Parathyroid adenoma (tissue), 2 donors: ENCODE data around the gene AQP2.

ENCODE experiments used
- H2AFZ ChIP-seq: fragments of 300-600 bp; sonication (generic); one replicate; pipeline ENCODE4 v1.7.0; 2017; ENCODE audit warnings: antibody characterized with exemption, mild to moderate bottlenecking
- H3K27ac ChIP-seq: fragments of 300-600 bp; sonication (generic); one replicate; pipeline ENCODE4 v1.7.0; 2017
- H3K27me3 ChIP-seq: fragments of 300-600 bp; sonication (generic); one replicate; pipeline ENCODE4 v1.7.0; 2017; ENCODE audit warnings: low read length; ENCODE audit not compliant: control insufficient read depth, insufficient read depth
- H3K36me3 ChIP-seq: fragments of 300-600 bp; sonication (generic); one replicate; pipeline ENCODE4 v1.7.0; 2017; ENCODE audit warnings: low read length; ENCODE audit not compliant: control insufficient read depth, insufficient read depth
- H3K4me1 ChIP-seq: fragments of 300-600 bp; sonication (generic); one replicate; pipeline ENCODE4 v1.7.0; 2017; ENCODE audit warnings: control low read depth
- H3K4me2 ChIP-seq: fragments of 300-600 bp; sonication (generic); one replicate; pipeline ENCODE4 v1.7.0; 2017; ENCODE audit warnings: low read length
- H3K4me3 ChIP-seq: fragments of 300-600 bp; sonication (generic); one replicate; pipeline ENCODE4 v1.7.0; 2017; ENCODE audit warnings: low read depth, low read length
- H3K79me2 ChIP-seq: fragments of 300-600 bp; sonication (generic); one replicate; pipeline ENCODE4 v1.7.0; 2017; ENCODE audit warnings: control low read depth
- H3K9ac ChIP-seq: fragments of 300-600 bp; sonication (generic); one replicate; pipeline ENCODE4 v1.7.0; 2017; ENCODE audit warnings: mild to moderate bottlenecking
- H3K9me3 ChIP-seq: fragments of 300-600 bp; sonication (generic); one replicate; pipeline ENCODE4 v1.7.0; 2017; ENCODE audit warnings: low read length; ENCODE audit not compliant: control insufficient read depth
- CTCF ChIP-seq: fragments of 300-600 bp; sonication (generic); IDR thresholded peaks from one replicate; pipeline ENCODE4 v1.7.0; 2017; ENCODE audit warnings: antibody characterized with exemption, mild to moderate bottlenecking
- donor health status: primary hyperparathyroidism.

The AQP2 gene

DNA sequence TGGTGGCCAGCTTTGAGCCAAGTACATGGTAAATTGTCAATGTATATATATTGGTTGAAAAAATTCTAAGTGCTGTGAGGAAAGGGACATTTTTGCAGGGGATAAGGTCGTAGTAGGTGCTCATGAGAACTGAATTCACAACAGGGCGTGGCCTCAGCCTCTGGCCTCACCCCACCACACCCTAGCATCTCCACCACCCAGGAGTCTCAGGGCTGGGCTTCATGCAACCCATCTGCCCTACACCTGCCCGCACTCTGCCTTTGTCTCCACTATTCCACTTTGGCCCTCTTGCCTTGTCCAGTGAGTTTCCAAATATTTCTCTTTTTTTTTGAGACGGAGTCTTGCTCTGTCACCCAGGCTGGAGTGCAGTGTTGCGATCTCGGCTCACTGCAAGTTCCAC is 22.1 kb upstream of the AQP2 start:
- Histone ChIP-seq H2AFZ (no peak overlapping the region), H3K27ac (no peak overlapping the region), H3K36me3 (no peaks in the 10 kb centered on the region), H3K4me1 (peaks cover 10% of the 10 kb centered on the region), H3K9me3 (no peaks in the 10 kb centered on the region), H3K27me3 (no peaks in the 10 kb centered on the region), H3K4me3 (no peak overlapping the region), H3K79me2 (no peaks in the 10 kb centered on the region), H3K9ac (no peak overlapping the region), H3K4me2 (no peak overlapping the region)
- no peak for TF ChIP-seq CTCF

DNA sequence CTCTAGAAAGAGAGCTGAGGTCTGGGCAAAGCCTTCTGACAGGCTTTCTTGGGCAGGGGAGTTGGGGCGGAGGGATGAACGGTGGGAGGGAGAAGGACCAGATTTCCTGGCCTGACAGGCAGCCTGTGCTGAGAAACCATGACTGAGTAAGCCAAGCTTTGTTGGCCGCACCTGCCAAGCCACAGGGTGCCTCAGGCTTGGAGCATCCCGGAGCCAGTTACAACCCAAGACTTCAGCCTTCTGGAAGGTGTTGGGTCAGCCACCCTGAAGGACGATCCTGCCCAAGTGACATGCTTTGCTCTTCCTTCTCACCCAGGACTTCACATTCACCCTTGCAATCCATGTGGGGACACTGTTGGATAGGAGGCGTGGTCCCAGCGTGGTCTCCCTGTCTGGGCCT is 21.0 kb upstream of the AQP2 start:
- Histone ChIP-seq H3K4me2 (no peak overlapping the region), H3K9me3 (no peaks in the 10 kb centered on the region), H3K4me1 (peaks cover 13% of the 10 kb centered on the region), H3K27me3 (no peaks in the 10 kb centered on the region), H3K9ac (no peak overlapping the region), H3K36me3 (no peaks in the 10 kb centered on the region), H3K79me2 (no peaks in the 10 kb centered on the region), H2AFZ (no peak overlapping the region), H3K4me3 (no peak overlapping the region), H3K27ac (no peak overlapping the region)
- no peak for TF ChIP-seq CTCF

DNA sequence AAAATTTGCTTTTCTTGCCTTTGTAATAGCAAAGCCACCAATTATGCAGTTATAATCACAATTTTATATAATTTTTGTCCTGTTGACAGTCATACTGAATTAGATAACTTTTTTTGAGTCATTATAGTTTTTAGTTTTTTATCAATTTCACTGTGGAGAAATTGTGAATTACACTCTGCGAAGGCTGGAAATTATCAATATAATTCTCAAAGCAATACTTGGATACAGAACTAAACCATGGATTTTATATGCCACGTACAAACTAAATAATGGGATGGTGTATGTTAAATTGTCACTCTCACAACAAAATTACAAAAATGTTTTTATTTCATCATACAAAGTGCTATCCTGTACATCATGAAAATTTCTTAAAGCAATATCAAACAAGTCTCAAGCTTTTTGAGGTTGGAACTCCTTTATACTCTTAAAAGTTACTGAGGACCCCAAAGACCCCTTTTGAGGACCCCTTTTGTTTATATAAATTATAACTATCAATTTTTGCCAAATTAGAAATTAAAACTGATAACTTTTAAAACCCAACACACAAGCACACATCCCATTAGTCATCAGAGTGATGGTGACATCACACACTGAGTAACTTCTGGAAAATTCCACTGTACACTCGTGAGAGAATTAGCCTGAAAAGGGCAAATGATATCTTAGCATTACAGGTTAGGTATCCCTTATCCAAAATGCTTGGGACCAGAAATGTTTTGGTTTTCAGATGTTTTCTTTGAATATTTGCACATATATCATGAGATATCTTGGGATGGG is 19.8 kb upstream of the AQP2 start:
- Histone ChIP-seq H2AFZ (no peak overlapping the region), H3K79me2 (no peaks in the 10 kb centered on the region), H3K9ac (no peak overlapping the region), H3K4me2 (no peak overlapping the region), H3K4me1 (peaks cover 11% of the 10 kb centered on the region), H3K36me3 (no peaks in the 10 kb centered on the region), H3K4me3 (no peak overlapping the region), H3K27me3 (no peaks in the 10 kb centered on the region), H3K9me3 (no peaks in the 10 kb centered on the region), H3K27ac (no peak overlapping the region)
- TF ChIP-seq CTCF = no peak

GRCh38 chr12:49932023-49932422 is 18.5 kb upstream of the AQP2 start:
- no peak for TF ChIP-seq CTCF
- H2AFZ ChIP-seq = no peak overlapping the region

GRCh38 chr12:49932533-49933130 is 17.9 kb upstream of the AQP2 start:
- H3K27ac ChIP-seq = no peak overlapping the region
- peaks cover 10% of the 10 kb centered on the region for H3K4me1 ChIP-seq
- H3K9me3 ChIP-seq = no peaks in the 10 kb centered on the region
- H3K4me3 ChIP-seq = no peak overlapping the region
- H3K79me2 ChIP-seq = no peaks in the 10 kb centered on the region
- H2AFZ ChIP-seq = peak overlapping the region; percentile 29
- H3K4me2 ChIP-seq = no peak overlapping the region
- TF ChIP-seq CTCF = no peak
- no peaks in the 10 kb centered on the region for H3K36me3 ChIP-seq
- no peak overlapping the region for H3K9ac ChIP-seq
- H3K27me3 ChIP-seq = no peaks in the 10 kb centered on the region

More at GRCh38 chr12:49932023-49932422, 18.5 kb upstream of the AQP2 start:
- Histone ChIP-seq H3K9ac (no peak overlapping the region), H3K36me3 (no peaks in the 10 kb centered on the region), H3K79me2 (no peaks in the 10 kb centered on the region), H3K4me1 (peaks cover 10% of the 10 kb centered on the region), H3K9me3 (no peaks in the 10 kb centered on the region), H3K4me3 (no peak overlapping the region), H3K27ac (no peak overlapping the region), H3K27me3 (no peaks in the 10 kb centered on the region), H3K4me2 (no peak overlapping the region)
